GM19395 (cell line): Measurements from ENCODE around the gene TIMM44.
A peak's percentile ranks its signal among the peaks of the same experiment; 100 is the strongest.
"Not testable (repeated sequence)": the region's sequence is repeated elsewhere in the genome, so short reads cannot be mapped to it uniquely, and the experiment has no call there.

ENCODE experiments used
- ATAC-seq: cut with Tn5 transposase; IDR thresholded peaks from one replicate; pipeline ENCODE4 v1.9.1; 2021; ENCODE audit warnings: mild to moderate bottlenecking, moderate library complexity; ENCODE audit not compliant: unreplicated experiment

Gene TIMM44

GRCh38 chr19:7926021-7926726, 17.3 kb downstream of the TIMM44 start, which contains the start of gene CTXN1:
TSS of gene CTXN1 (minus strand) at chr19:7926135. CDS start at chr19:7925538, 597 bp downstream.
- no peak for ATAC-seq

- no peak for ATAC-seq
Observed at GRCh38 chr19:7925171-7925851, 18.2 kb downstream of the TIMM44 start.

GRCh38 chr19:7924651-7925170, 18.8 kb downstream of the TIMM44 start:
- ATAC-seq = no peak

GRCh38 chr19:7924241-7924640, 19.2 kb downstream of the TIMM44 start:
- ATAC-seq = no peak

- no peak for ATAC-seq
Observed at GRCh38 chr19:7923295-7924191, 19.9 kb downstream of the TIMM44 start.

- no peak for ATAC-seq
Observed at GRCh38 chr19:7922836-7923195, 20.6 kb downstream of the TIMM44 start.

- ATAC-seq = no peak
Observed at GRCh38 chr19:7921967-7922835, 21.3 kb downstream of the TIMM44 start.

GRCh38 chr19:7921302-7921966, 22.0 kb downstream of the TIMM44 start:
- no peak for ATAC-seq

- ATAC-seq = peak; percentile 38
Observed at GRCh38 chr19:7920519-7921301, 22.8 kb downstream of the TIMM44 start.

- peak; percentile 55 for ATAC-seq
Observed at GRCh38 chr19:7919610-7920518, 23.6 kb downstream of the TIMM44 start, which contains the start of gene SNAPC2. TSS of gene SNAPC2 (plus strand) at chr19:7920338. CDS start at chr19:7920367, 29 bp downstream.

- no peak for ATAC-seq
Observed at GRCh38 chr19:7918615-7919421, 24.6 kb downstream of the TIMM44 start.

GRCh38 chr19:7918062-7918614, 25.3 kb downstream of the TIMM44 start:
- not testable (repeated sequence) for ATAC-seq

- ATAC-seq = no peak
Observed at GRCh38 chr19:7917267-7918061, 26.0 kb downstream of the TIMM44 start.

- ATAC-seq = no peak
Observed at GRCh38 chr19:7916955-7917266, 26.6 kb downstream of the TIMM44 start.

GRCh38 chr19:7916103-7916954, 27.1 kb downstream of the TIMM44 start:
- no peak for ATAC-seq
